Measurements from ENCODE around the gene STIMATE.

Gene STIMATE

DNA sequence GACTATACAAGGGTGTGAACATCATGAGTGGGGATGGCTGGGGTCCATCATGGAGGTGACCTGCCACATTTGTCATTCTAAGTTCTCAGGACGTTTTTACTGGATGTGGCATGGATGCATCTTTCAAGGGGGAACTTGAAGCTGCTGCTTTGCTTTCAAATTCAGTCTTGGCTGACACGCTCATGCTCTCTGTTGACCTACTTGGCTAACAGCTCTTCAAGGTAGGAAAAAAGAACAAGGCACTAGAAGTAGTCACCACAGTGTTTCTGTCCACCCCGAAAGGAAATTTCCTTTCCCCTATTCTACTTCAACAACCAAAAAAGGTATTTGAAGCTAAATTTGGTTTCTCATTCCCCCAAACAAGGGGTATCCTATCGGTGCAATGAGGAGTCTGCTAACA lies 15.0 kb downstream of the STIMATE start:
- no peak for ATAC-seq
- H3K36me3 Mint-ChIP-seq: peaks cover 43% of the 10 kb centered on the region

DNA sequence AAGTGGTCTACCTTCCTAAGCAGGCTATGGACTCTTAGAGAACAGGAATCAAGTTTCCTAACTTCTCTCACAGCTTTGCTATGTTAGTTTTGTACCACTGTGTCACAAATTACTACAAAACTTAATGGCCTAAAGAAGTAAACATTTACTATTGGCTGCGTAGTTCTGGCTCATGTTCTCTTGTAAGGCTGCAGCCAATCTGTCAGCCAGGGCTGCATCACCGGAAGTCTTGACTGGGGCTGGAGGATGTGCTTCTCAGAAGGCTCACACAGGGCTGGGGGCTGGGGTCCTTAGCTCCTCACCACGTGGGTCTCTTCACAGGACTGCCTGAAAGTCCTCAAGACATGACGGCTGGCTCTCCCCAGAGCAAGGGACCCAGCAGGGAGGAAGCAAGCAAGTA lies 15.5 kb downstream of the STIMATE start:
- Mint-ChIP-seq H3K36me3 (peaks cover 43% of the 10 kb centered on the region), H3K4me3 (no peak overlapping the region), H3K4me1 (peaks cover 28% of the 10 kb centered on the region), H3K27me3 (no peaks in the 10 kb centered on the region), H3K27ac (no peak overlapping the region), H3K9me3 (no peaks in the 10 kb centered on the region)
- no peak for ATAC-seq

More for the DNA sequence above, 15.0 kb downstream of the STIMATE start:
- H3K4me3 Mint-ChIP-seq: no peak overlapping the region
- no peak overlapping the region for H3K27ac Mint-ChIP-seq
- no peaks in the 10 kb centered on the region for H3K27me3 Mint-ChIP-seq
- H3K4me1 Mint-ChIP-seq: peaks cover 23% of the 10 kb centered on the region
- no peaks in the 10 kb centered on the region for H3K9me3 Mint-ChIP-seq

DNA sequence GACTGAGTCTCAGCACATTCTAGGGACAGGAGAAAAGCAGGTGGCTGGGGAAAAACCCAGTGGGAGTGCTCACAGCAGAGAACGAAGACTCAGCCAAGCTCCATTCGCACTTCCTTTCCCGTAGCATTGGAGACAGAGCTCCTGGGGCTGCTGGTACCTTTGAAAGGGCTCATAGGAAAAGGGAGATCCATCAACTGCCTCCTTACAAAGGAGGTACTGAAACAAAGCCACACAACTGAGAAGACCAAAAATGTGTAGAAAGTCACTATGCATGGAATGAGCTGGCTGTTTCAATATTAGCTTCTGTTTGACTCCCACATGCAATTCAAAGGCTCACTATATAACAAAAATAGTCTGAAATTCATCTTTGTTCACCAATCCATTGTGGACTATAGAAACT lies 16.9 kb downstream of the STIMATE start:
- Mint-ChIP-seq H3K27me3 (no peaks in the 10 kb centered on the region), H3K27ac (peak overlapping the region; percentile 49), H3K4me1 (peaks cover 28% of the 10 kb centered on the region), H3K9me3 (no peaks in the 10 kb centered on the region), H3K36me3 (peaks cover 30% of the 10 kb centered on the region), H3K4me3 (no peak overlapping the region)
- ATAC-seq: peak; percentile 76

DNA sequence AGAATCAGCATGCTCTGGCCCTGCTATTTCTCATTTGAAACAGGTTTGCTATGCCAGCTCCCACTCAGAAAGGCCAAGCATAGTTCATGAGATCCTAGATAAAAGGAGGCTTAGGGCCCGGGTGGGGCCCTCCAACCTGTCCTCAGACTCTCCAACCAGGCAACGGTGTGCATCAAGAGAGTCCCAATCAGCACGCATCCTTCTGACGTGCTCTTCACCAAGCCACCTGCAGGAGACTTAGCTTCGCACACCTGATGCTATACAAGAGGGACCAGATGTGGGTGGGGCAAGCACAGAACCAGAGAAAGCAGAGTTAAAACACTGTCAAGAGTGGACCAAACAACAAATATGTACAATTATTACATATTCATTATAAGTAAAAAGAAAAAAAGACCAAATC lies 17.3 kb downstream of the STIMATE start:
- H3K27ac Mint-ChIP-seq: peak overlapping the region; percentile 49
- H3K36me3 Mint-ChIP-seq: peaks cover 26% of the 10 kb centered on the region
- ATAC-seq: no peak
- no peaks in the 10 kb centered on the region for H3K9me3 Mint-ChIP-seq
- H3K4me1 Mint-ChIP-seq: peaks cover 33% of the 10 kb centered on the region
- H3K27me3 Mint-ChIP-seq: no peaks in the 10 kb centered on the region
- no peak overlapping the region for H3K4me3 Mint-ChIP-seq

DNA sequence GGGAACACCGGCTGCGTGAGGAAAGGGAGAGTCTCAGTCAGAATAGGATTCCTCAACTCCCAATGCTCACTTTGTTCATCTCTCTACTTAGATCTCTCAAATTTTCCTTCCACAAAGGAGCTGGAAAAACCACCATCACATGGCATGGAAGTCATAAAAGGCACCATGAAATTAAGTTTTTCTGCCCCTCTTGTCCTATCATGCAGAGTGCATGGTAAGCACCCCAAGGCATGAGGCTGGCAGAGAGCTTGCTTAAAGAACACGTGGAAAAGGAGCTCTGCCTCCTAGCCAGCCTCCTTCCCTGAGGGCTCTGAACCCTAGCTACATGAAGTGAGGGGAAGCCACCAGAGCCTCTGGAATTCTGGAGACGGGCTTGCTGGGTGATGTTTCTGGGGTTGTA lies 17.8 kb downstream of the STIMATE start:
- Mint-ChIP-seq H3K27ac (no peak overlapping the region), H3K4me3 (no peak overlapping the region), H3K27me3 (no peaks in the 10 kb centered on the region), H3K36me3 (peaks cover 24% of the 10 kb centered on the region), H3K9me3 (no peaks in the 10 kb centered on the region), H3K4me1 (peaks cover 37% of the 10 kb centered on the region)
- no peak for ATAC-seq

DNA sequence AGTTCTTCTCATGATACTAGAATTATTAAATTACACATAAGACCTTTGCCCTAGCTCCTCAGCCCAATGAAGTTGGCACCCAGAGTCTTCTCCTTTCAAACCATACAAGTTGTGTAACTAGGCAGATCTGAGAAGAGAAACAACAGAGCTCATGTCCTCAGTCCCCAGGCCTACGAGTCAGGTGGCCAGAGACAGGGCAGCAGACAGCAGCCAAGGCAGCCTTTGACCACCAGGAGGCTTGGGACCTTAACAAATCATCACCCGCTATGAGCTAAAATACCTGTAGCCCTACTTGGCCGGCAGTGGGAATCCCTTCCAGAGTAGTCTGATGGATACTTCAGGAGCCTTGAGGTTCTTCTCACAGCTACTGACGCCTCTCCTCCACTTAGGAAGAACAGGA lies 18.3 kb downstream of the STIMATE start:
- ATAC-seq: no peak
- Mint-ChIP-seq H3K36me3 (peaks cover 24% of the 10 kb centered on the region), H3K4me3 (no peak overlapping the region), H3K27ac (no peak overlapping the region), H3K27me3 (no peaks in the 10 kb centered on the region), H3K4me1 (peaks cover 39% of the 10 kb centered on the region), H3K9me3 (no peaks in the 10 kb centered on the region)

DNA sequence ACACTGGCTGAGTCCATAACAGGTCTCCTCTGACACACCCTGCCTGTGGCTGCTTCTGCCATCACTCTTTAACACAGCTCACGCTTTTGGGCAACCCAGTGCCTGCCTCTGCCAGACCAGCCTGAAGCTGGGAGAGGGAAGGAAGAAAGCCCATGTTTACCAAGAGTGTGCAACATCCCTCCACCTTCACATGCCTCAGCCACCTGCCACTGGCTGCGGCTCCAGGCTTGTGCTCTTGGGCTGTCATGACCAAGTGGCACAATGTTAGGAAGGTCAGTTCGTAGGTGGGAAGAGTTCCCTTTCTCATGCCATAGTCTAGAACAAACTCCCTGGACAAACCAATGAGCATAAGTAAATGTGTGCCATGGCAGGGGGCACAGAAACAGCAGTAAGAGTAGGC lies 20.3 kb downstream of the STIMATE start:
- ATAC-seq: no peak
- H3K36me3 Mint-ChIP-seq: peaks cover 24% of the 10 kb centered on the region

DNA sequence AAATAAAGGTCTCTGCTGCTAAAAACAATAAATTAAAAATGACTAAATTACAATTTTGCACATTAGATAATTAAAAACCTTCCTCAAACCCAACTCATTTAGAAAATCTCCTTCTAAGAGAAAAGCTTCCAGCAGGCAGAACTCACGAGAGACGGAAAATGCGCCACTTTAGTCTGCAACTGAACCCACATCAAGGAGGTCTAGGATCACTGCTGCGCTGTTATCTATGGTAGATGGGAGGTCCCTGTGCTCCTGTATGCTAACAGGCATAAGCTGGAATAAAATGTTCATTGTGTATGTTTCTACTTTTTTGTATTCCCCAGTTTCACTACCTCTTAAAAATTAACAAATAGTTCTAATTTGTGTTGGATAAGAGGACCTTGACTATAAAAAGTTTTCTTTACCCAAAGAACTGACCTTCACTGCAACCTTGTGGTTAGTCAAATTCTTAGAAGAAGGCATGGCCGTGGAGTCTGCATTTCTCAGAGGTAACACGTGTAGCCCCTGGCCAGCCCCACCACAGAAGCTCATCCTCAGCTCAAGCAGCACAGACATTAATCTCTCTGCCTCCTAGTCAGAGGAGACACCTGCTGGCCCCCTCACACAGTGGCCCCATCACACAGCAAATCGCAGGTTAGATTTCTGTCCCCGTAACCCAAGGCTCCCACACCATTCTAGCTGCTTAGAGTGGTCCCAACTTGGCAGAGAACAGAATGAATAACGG lies 22.3 kb downstream of the STIMATE start:
- no peak for ATAC-seq
- no peaks in the 10 kb centered on the region for H3K27me3 Mint-ChIP-seq
- H3K9me3 Mint-ChIP-seq: no peaks in the 10 kb centered on the region
- peak overlapping the region; percentile 49 for H3K27ac Mint-ChIP-seq
- H3K4me3 Mint-ChIP-seq: no peak overlapping the region
- peaks cover 29% of the 10 kb centered on the region for H3K36me3 Mint-ChIP-seq
- H3K4me1 Mint-ChIP-seq: peaks cover 44% of the 10 kb centered on the region

More for the DNA sequence above, 20.3 kb downstream of the STIMATE start:
- Mint-ChIP-seq H3K27ac (no peak overlapping the region), H3K9me3 (no peaks in the 10 kb centered on the region), H3K4me3 (no peak overlapping the region), H3K4me1 (peaks cover 47% of the 10 kb centered on the region), H3K27me3 (no peaks in the 10 kb centered on the region)

DNA sequence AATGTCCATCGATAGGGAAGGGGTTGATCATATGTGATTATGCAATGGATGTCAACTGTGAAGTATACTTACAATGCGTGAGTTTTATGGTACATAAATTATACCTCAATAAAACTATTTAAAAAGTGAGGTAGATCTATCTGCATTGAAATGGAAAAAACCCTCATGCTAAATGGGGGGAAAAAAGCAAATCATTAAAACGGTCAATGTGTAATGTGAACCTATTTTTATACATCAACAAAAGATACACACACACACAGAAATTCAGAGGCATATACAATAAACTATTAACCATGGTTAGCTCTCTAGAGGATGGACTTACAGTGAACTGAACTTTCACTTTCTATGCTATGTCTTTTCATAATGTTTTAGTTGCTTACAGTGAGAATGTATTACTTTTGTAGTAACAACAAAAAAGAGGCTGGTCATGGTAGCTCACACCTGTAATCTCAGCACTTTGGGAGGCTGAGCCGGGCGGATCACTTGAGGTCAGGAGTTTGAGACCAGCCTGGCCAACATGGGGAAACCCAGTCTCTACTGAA lies 23.1 kb downstream of the STIMATE start:
- Mint-ChIP-seq H3K4me3 (no peak overlapping the region), H3K36me3 (peaks cover 25% of the 10 kb centered on the region), H3K9me3 (no peaks in the 10 kb centered on the region), H3K27ac (peak overlapping the region; percentile 49), H3K27me3 (no peaks in the 10 kb centered on the region), H3K4me1 (peaks cover 37% of the 10 kb centered on the region)
- ATAC-seq: no peak

DNA sequence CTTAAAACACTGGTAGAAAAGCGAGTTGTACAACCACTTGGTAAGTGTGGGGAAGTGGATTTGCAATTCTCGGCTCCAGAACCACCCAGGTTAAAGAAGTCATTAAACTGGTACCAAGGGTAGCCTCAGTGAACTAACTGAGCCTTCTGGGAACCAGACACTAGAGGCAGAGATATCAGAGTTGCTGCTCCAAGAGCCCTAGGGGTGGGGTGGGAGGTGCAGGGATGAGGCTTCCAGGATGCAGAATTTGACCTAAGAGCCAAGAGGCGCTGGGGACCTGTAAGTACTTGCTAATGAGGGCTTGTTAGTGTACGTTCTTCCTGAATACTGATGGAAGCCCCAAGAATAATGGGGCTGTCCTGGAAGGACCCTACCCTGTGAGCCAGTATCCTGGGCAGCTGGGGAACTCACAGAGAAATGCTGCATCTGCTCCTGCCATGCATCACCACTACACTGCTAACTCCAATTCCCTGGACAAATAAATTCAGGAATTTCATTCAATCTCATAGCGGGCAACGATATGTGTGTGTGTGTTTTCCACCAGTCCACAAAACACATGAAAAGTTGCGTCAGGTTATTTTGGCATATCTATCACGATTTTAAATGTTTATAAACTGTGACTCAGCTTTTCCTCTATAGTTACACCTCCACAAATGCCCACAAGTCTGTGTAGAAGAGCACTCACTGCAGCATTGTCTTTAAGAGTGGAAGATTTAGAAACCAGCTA lies 23.8 kb downstream of the STIMATE start:
- no peak overlapping the region for H3K27ac Mint-ChIP-seq
- no peaks in the 10 kb centered on the region for H3K9me3 Mint-ChIP-seq
- no peak for ATAC-seq
- no peak overlapping the region for H3K4me3 Mint-ChIP-seq
- no peaks in the 10 kb centered on the region for H3K27me3 Mint-ChIP-seq
- peaks cover 24% of the 10 kb centered on the region for H3K36me3 Mint-ChIP-seq
- H3K4me1 Mint-ChIP-seq: peaks cover 37% of the 10 kb centered on the region

DNA sequence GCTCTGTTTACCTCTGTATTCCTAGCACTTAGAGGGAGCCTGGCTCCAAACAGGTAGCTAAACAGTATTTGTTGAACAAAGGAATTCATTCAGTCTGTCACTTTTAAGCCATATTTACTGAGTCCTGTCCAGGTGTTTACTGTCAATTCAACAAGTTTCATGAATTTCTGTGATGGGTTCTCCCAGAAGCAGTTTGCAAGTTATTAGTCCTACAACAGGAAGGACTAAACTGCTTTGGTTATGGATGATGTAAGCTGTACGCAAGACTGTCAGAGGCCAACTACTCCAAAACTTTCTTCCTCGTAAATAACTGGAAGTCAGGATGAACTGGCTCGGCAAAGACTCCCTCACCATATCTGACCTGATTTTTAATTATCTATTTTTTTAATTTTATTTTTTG lies 25.1 kb downstream of the STIMATE start:
- H3K9me3 Mint-ChIP-seq: no peaks in the 10 kb centered on the region

DNA sequence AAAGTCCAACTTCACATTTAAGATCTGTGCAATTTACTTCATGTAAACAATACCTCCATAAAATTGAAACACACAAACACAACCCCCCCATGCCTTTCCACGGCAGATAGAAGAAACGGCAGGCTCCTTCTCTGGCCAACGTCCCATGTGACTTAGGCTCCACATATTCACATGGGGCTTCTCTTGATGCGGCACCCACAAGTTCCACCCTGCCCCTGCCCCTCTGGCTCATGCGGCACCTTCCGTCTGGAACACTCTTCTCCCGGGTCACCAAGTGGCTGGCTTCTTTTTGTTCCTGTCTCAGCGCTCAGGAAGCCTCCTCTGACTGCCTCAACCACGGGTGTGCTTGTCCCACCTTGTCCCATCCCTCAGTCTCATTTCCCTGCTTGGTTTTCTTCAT lies 25.6 kb downstream of the STIMATE start:
- Mint-ChIP-seq H3K9me3 (no peaks in the 10 kb centered on the region), H3K4me3 (no peak overlapping the region), H3K4me1 (peaks cover 28% of the 10 kb centered on the region), H3K27me3 (no peaks in the 10 kb centered on the region), H3K36me3 (peaks cover 24% of the 10 kb centered on the region), H3K27ac (no peak overlapping the region)
- no peak for ATAC-seq

More for the DNA sequence above, 25.1 kb downstream of the STIMATE start:
- Mint-ChIP-seq H3K36me3 (peaks cover 24% of the 10 kb centered on the region), H3K27me3 (no peaks in the 10 kb centered on the region), H3K4me3 (no peak overlapping the region), H3K27ac (no peak overlapping the region), H3K4me1 (peaks cover 32% of the 10 kb centered on the region)
- ATAC-seq: no peak

DNA sequence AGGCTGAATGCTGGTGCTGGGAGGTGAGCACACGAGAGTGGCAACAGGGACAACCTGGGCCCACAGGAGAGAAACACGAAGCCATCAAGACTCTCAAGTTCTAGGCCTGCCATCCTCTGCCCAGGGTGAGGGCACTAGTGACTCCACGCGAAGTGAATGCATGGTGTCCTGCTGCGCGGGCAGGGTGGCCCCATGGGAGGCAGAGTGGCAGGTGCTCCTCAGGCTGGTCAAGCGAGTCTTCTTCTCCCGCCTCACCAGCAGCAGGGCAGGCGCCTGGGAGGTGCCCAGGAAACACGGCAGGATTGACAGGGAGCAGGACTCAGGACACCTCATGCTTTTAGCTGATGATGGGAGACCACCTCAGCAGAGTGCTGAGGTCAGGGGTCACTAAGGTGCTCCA lies 26.9 kb downstream of the STIMATE start:
- peaks cover 36% of the 10 kb centered on the region for H3K36me3 Mint-ChIP-seq
- no peaks in the 10 kb centered on the region for H3K27me3 Mint-ChIP-seq
- no peak for ATAC-seq
- H3K9me3 Mint-ChIP-seq: peaks cover 7% of the 10 kb centered on the region
- H3K27ac Mint-ChIP-seq: no peak overlapping the region
- H3K4me1 Mint-ChIP-seq: peaks cover 28% of the 10 kb centered on the region
- no peak overlapping the region for H3K4me3 Mint-ChIP-seq

DNA sequence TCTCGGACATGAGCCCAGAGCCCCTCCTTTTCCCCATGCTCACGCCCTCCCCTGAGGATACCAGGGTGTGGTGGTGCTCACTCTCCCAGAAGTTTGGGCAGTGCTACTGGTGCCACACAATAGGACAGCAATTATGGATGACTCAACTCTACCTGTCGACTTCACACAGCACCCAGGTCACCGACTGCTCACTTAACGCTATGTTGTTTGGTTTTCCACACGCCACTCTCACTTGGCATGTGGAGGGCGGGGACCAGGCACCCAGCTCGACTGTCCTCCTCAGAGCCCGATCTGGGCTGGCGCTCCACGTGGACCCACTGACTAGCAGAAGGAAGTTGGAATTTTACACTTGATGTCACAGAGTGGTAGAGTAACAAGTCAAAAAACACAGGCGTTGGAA lies 30.9 kb downstream of the STIMATE start:
- H3K36me3 Mint-ChIP-seq: peaks cover 59% of the 10 kb centered on the region
- peaks cover 12% of the 10 kb centered on the region for H3K9me3 Mint-ChIP-seq
- no peak for ATAC-seq
- no peak overlapping the region for H3K4me3 Mint-ChIP-seq
- H3K4me1 Mint-ChIP-seq: peaks cover 13% of the 10 kb centered on the region
- no peaks in the 10 kb centered on the region for H3K27me3 Mint-ChIP-seq
- no peak overlapping the region for H3K27ac Mint-ChIP-seq

DNA sequence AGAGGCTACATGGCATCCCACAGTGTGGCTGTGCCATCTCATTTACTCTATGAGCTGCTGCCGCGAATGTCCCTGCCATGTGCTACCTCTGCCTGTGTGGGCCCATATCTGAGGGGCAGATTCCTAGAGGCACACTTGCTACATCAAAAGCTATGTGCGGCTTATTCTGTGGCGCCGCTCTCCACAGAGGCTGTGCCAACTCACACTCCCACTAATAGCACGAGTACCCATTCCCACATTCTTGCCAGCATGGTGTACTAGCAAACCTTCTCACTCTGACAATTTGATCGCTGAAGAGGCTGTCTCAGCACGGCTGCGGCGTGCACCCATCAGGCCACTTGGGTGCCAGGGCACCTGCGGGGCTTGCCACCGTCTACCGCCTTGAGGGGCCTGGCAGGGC lies 31.4 kb downstream of the STIMATE start:
- H3K4me3 Mint-ChIP-seq: no peak overlapping the region
- peaks cover 9% of the 10 kb centered on the region for H3K4me1 Mint-ChIP-seq
- H3K9me3 Mint-ChIP-seq: peaks cover 12% of the 10 kb centered on the region
- H3K27me3 Mint-ChIP-seq: no peaks in the 10 kb centered on the region
- H3K36me3 Mint-ChIP-seq: peaks cover 57% of the 10 kb centered on the region
- no peak for ATAC-seq
- H3K27ac Mint-ChIP-seq: no peak overlapping the region

DNA sequence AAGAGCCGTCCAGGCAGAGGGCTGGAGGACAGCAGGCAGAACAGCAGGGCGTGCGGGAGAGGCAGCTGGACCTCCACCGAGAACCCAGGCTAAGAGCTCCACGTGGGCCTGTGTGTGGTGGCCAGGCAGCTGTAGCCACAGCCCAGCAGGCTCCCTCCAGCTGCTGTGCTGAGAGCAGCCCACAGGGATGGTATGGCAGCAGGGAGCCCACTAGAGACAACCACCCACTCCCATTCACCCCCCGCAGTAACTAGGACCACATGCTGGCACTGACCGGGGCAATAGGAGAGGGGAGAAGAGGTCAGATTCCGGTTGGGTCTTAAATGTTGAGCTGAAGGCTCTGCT lies 37.0 kb downstream of the STIMATE start:
- Mint-ChIP-seq H3K4me3 (no peak overlapping the region), H3K36me3 (peaks cover 47% of the 10 kb centered on the region), H3K27me3 (no peaks in the 10 kb centered on the region), H3K27ac (peak overlapping the region; percentile 5), H3K9me3 (peaks cover 5% of the 10 kb centered on the region), H3K4me1 (peaks cover 12% of the 10 kb centered on the region)
- ATAC-seq: no peak
